IMR-90 (cell line): Measurements from ENCODE around the gene ARHGAP24. TPM values are rescaled to one million over a fixed set of nuclear protein-coding genes. Genes with fewer than 3 reads are reported as not detected.

ENCODE experiments used
- ATAC-seq: fragments of 200-7000 bp; cut with Tn5 transposase; 2 replicates; pipeline ENCODE4 v1.9.1; 2020; ENCODE audit warnings: low read depth, mild to moderate bottlenecking, moderate library complexity
- BruUV-seq: library from RNA; stranded (reverse); fragments of 400-500 nt; replicated peaks from 2 replicates; lab custom pipeline; 2021; lab: Mats Ljungman, UMichigan
- CTCF ChIA-PET: fragments of 300-600 bp; formaldehyde crosslinking; extraction: SDS; loops from one replicate; lab custom pipeline; 2021; ENCODE audit warnings: antibody characterized with exemption; lab: Yijun Ruan, JAX
- POLR2A ChIA-PET: fragments of 300-600 bp; sonication (Branson Sonifier 250); formaldehyde crosslinking; loops from one replicate; lab custom pipeline; 2022; ENCODE audit warnings: antibody characterized with exemption; ENCODE audit not compliant: unreplicated experiment; lab: Charles Lee
- DNase-seq: peaks from one replicate; pipeline ENCODE4 v3.0.0; 2013
- H2AFZ ChIP-seq: replicated peaks from 2 replicates; pipeline ENCODE3; 2013; ENCODE audit warnings: low read length, mild to moderate bottlenecking; ENCODE audit not compliant: poor library complexity
- H2AK5ac ChIP-seq: 2 replicates; pipeline ENCODE4 v1.6.1; 2013; ENCODE audit warnings: low read depth, low read length, inconsistent platforms
- H2AK9ac ChIP-seq: replicated peaks from 2 replicates; pipeline ENCODE3; 2013; ENCODE audit warnings: mild to moderate bottlenecking, low read depth, low read length, moderate library complexity; ENCODE audit not compliant: poor library complexity
- H2BK120ac ChIP-seq: 2 replicates; pipeline ENCODE4 v1.6.1; 2013; ENCODE audit warnings: low read depth, low read length, inconsistent platforms
- H2BK15ac ChIP-seq: 3 replicates; pipeline ENCODE4 v1.6.1; 2013; ENCODE audit warnings: low read depth, low read length, inconsistent platforms
- H2BK20ac ChIP-seq: 2 replicates; pipeline ENCODE4 v1.6.1; 2013; ENCODE audit warnings: low read depth, mild to moderate bottlenecking, inconsistent platforms, low read length, moderate library complexity
- H2BK5ac ChIP-seq: 2 replicates; pipeline ENCODE4 v1.6.1; 2013; ENCODE audit warnings: mild to moderate bottlenecking, low read depth, low read length, inconsistent platforms; ENCODE audit not compliant: poor library complexity, severe bottlenecking
- H3K14ac ChIP-seq: replicated peaks from 2 replicates; pipeline ENCODE4 v1.6.1; 2013; ENCODE audit warnings: low read depth, low read length, inconsistent platforms
- H3K18ac ChIP-seq: 2 replicates; pipeline ENCODE4 v1.6.1; 2013; ENCODE audit warnings: low read depth, low read length, control low read depth
- H3K23ac ChIP-seq: 2 replicates; pipeline ENCODE4 v1.6.1; 2013; ENCODE audit warnings: low read depth, low read length, inconsistent platforms
- H3K27ac ChIP-seq: 2 replicates; pipeline ENCODE4 v1.5.1; 2013; ENCODE audit warnings: mild to moderate bottlenecking, control low read depth, low read length; ENCODE audit not compliant: insufficient read depth
- H3K27me3 ChIP-seq: 2 replicates; pipeline ENCODE4 v1.6.1; 2013; ENCODE audit warnings: low read length; ENCODE audit not compliant: control insufficient read depth, insufficient read depth
- H3K36me3 ChIP-seq: 2 replicates; pipeline ENCODE4 v1.6.1; 2013; ENCODE audit warnings: low read length, mixed read lengths; ENCODE audit not compliant: control insufficient read depth, insufficient read depth
- H3K4ac ChIP-seq: 2 replicates; pipeline ENCODE4 v1.6.1; 2013; ENCODE audit warnings: low read depth, low read length, inconsistent platforms
- H3K4me1 ChIP-seq: 2 replicates; pipeline ENCODE4 v1.6.1; 2013; ENCODE audit warnings: low read length, mixed read lengths; ENCODE audit not compliant: control insufficient read depth, insufficient read depth
- H3K4me2 ChIP-seq: 2 replicates; pipeline ENCODE4 v1.6.1; 2013; ENCODE audit warnings: low read depth, mild to moderate bottlenecking, control low read depth, low read length, moderate library complexity
- H3K4me3 ChIP-seq: 2 replicates; pipeline ENCODE4 v1.5.1; 2013; ENCODE audit warnings: low read depth, mild to moderate bottlenecking, control low read depth, low read length, moderate library complexity; ENCODE audit not compliant: insufficient read depth
- H3K56ac ChIP-seq: 2 replicates; pipeline ENCODE4 v1.6.1; 2013; ENCODE audit warnings: low read length, inconsistent platforms; ENCODE audit not compliant: insufficient read depth; ENCODE audit errors: extremely low read depth
- H3K79me1 ChIP-seq, 2 experiments: 2 replicates each; pipeline ENCODE4 v1.6.1; 2013; ENCODE audit warnings: low read length in 2 of 2, inconsistent platforms in 1 of 2, low read depth in 1 of 2
- H3K9ac ChIP-seq: 2 replicates; pipeline ENCODE4 v1.6.1; 2013; ENCODE audit warnings: low read depth, low read length, control low read depth
- H3K9me1 ChIP-seq: 2 replicates; pipeline ENCODE4 v1.6.1; 2013; ENCODE audit warnings: low read length, inconsistent platforms; ENCODE audit not compliant: insufficient read depth
- H3K9me3 ChIP-seq: 2 replicates; pipeline ENCODE4 v1.6.1; 2013; ENCODE audit warnings: low read length; ENCODE audit not compliant: control insufficient read depth, insufficient read depth
- H4K20me1 ChIP-seq: 2 replicates; pipeline ENCODE4 v1.6.1; 2013; ENCODE audit warnings: low read length, inconsistent platforms; ENCODE audit not compliant: insufficient read depth
- H4K5ac ChIP-seq: 2 replicates; pipeline ENCODE4 v1.6.1; 2013; ENCODE audit warnings: mild to moderate bottlenecking, low read depth, low read length, control low read depth
- H4K8ac ChIP-seq, 2 experiments: 2 replicates each; pipeline ENCODE4 v1.6.1; 2013; ENCODE audit warnings: low read depth in 2 of 2, low read length in 2 of 2, control low read depth in 1 of 2, inconsistent platforms in 1 of 2
- H4K91ac ChIP-seq: 2 replicates; pipeline ENCODE4 v1.6.1; 2013; ENCODE audit warnings: low read depth, low read length, inconsistent platforms; ENCODE audit not compliant: insufficient read depth
- MAZ ChIP-seq: IDR thresholded peaks from 2 replicates; pipeline ENCODE4 v1.6.1; 2012; ENCODE audit warnings: low read depth, mild to moderate bottlenecking, low read length, improper control_type of control experiment, moderate library complexity, borderline replicate concordance
- RAD21 ChIP-seq: IDR thresholded peaks from 2 replicates; pipeline ENCODE4 v1.6.1; 2012; ENCODE audit warnings: low read length, improper control_type of control experiment
- SMC3 ChIP-seq: fragments of 150-350 bp; IDR thresholded peaks from 2 replicates; pipeline ENCODE4 v1.6.1; 2016; ENCODE audit warnings: low read depth, mild to moderate bottlenecking, antibody characterized with exemption, low read length, moderate library complexity
- WGBS, 2 experiments: methylation state at CpG; one replicate each; pipeline versions ENCODE4 v1.1.5 to v1.1.7; 2013; ENCODE audit warnings: missing lambda C conversion rate in 2 of 2; ENCODE audit not compliant: insufficient read length in 1 of 2; ENCODE audit errors: extremely low coverage in 2 of 2; 5-methylcytosine and 5-hydroxymethylcytosine counted together
- dilution Hi-C: fragments of 300-500 bp; cut with HindIII; formaldehyde crosslinking; loops from one replicate; pipeline ENCODE4 v1.14.3; 2018; ENCODE audit warnings: low sequenced_read_pairs; ENCODE audit not compliant: unreplicated experiment
- in situ Hi-C: fragments of 300-500 bp; cut with MboI; formaldehyde crosslinking; loops from 3 replicates; pipeline ENCODE4 v1.14.3; 2019; ENCODE audit warnings: low sequenced_read_pairs, inconsistent platforms, mixed read lengths
- intact Hi-C: fragments of 100-400 bp; cut with micrococcal nuclease; formaldehyde crosslinking; loops from 2 replicates; pipeline ENCODE4 v1.10.0; 2022
- polyA plus RNA-seq, 3 experiments: library from polyadenylated mRNA; depleted of rRNA; stranded (reverse); fragments of >200 nt; gene quantifications; 2 replicates each; pipeline ENCODE4 v1.2.3, GENCODE V29; 2012; ENCODE audit warnings: low replicate concordance in 1 of 3
- total RNA-seq: library from RNA; depleted of rRNA; stranded (reverse); fragments of >200 nt; gene quantifications from 2 replicates; pipeline ENCODE4 v1.2.3, GENCODE V29; 2012

ARHGAP24 gene
- total and polyA plus RNA-seq, 2 of the 4 experiments (the other 2 are of a cell fraction): 11.9 to 24.0 TPM

GRCh38 chr4:85656759-85657505 is 182.0 kb downstream of the ARHGAP24 start:
- ATAC-seq (no peak), DNase-seq (no peak)
- H4K20me1 ChIP-seq: no peaks in the 10 kb centered on the region
- no peak overlapping the region for H2AK9ac ChIP-seq
- H2BK5ac ChIP-seq: no peak overlapping the region
- H3K27ac ChIP-seq: no peak overlapping the region
- no peaks in the 10 kb centered on the region for H3K79me1 ChIP-seq
- H4K8ac ChIP-seq: no peak overlapping the region
- H3K4me3 ChIP-seq: no peak overlapping the region
- POLR2A ChIA-PET: no interaction called here
- no peaks in the 10 kb centered on the region for H3K27me3 ChIP-seq
- H3K9me1 ChIP-seq: no peaks in the 10 kb centered on the region
- no peak overlapping the region for H3K14ac ChIP-seq
- no peak overlapping the region for H4K5ac ChIP-seq
- CTCF ChIA-PET: interaction anchor here (0.6 kb wide), 1 partner anchor 38 kb away, joined by 3 read pairs; no protein-coding TSS in a partner anchor
- H2AFZ ChIP-seq: no peak overlapping the region
- no peaks in the 10 kb centered on the region for H3K4me1 ChIP-seq
- H3K4me2 ChIP-seq: no peak overlapping the region
- H2BK20ac ChIP-seq: no peak overlapping the region
- no peak overlapping the region for H2BK15ac ChIP-seq
- H2BK120ac ChIP-seq: no peak overlapping the region
- H3K18ac ChIP-seq: no peak overlapping the region
- TF ChIP-seq RAD21 (no peak), MAZ (no peak), SMC3 (no peak)
- in situ Hi-C loops (no loop called here), dilution Hi-C loops (no loop called here), intact Hi-C loops (no loop called here)
- no TSS peak for BruUV-seq
- H3K56ac ChIP-seq: no peak overlapping the region
- no peak overlapping the region for H3K23ac ChIP-seq
- H3K9ac ChIP-seq: no peak overlapping the region
- no CpG with 5 or more reads among the region's 2 CpGs for WGBS, 2 experiments
- H3K36me3 ChIP-seq: no peaks in the 10 kb centered on the region
- H3K4ac ChIP-seq: no peak overlapping the region
- H2AK5ac ChIP-seq: no peak overlapping the region
- no peaks in the 10 kb centered on the region for H3K9me3 ChIP-seq
- H4K91ac ChIP-seq: no peak overlapping the region
